Esophagus squamous epithelium (tissue), 4 donors: Measurements from ENCODE around the gene PIP5KL1.

Experiments used
- CTCF ChIP-seq, 6 experiments: fragments of 450-650 bp in 4 of 6; fragments of 200-600 bp in 2 of 6; sonication (generic) in 2 of 6; IDR thresholded peaks; one replicate each; pipeline ENCODE4 v1.5.1; 2016 to 2019; ENCODE audit warnings: antibody characterized with exemption in 6 of 6, mild to moderate bottlenecking in 4 of 6, moderate library complexity in 4 of 6
- POLR2A ChIP-seq, 4 donors: fragments of 450-650 bp; IDR thresholded peaks; one replicate each; pipeline ENCODE4 v1.6.1; 2017; ENCODE audit warnings: antibody characterized with exemption in 4 of 4, mild to moderate bottlenecking in 4 of 4, moderate library complexity in 3 of 4

DNA sequence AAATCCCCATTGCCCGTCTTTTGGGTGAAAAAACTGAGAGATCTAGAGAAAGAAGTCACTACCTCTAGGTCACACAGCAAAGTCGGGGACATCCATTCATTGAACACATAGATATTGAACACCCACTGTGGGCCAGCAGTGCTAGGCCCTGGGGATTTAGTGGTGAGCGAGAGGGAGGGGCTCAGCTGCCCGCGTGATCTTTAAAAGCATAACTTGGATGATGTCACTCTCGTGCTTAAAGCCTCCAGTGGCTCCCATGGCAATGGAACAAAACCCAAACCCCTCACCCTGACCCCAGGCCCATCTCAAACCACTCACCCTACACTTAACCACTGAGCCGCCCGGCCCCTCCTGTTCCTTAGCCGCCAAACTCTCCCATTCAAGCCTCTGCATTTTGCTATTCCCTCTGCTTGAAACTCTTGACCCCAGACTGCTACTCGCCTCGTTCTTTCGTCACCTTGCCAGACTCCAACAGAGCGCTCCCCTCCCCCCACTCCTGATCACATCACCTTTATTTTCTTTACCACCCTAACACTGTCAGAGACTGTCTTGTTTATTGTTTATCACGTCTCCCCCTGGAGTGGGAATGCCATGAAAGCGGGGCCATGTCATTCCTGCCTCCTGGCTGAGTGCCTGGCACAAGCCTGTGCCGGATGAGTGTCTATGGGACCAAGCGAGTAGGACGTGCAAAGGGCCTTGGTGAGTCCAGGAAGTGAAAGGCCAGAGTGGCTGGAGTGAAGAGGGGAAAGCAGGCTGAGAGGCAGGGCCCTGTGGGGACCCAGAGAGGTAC is 710 bp upstream of the PIP5KL1 start:
- TF ChIP-seq CTCF (IDR thresholded peaks at IDR 0.05) (no peak), POLR2A (IDR thresholded peaks at IDR 0.05) (no peak)
